Mucosa of descending colon (tissue), 3 donors: ENCODE results near the gene GRB10. TPM values are rescaled to one million over a fixed set of nuclear protein-coding genes. Genes with fewer than 3 reads are reported as not detected.

Experiments
- ATAC-seq: fragments of 200-7000 bp; cut with Tn5 transposase; one replicate; pipeline ENCODE4 v1.9.1; 2020; ENCODE audit warnings: mild to moderate bottlenecking, moderate library complexity
- DNase-seq, 3 donors: peaks; one replicate each; pipeline ENCODE4 v3.0.0-alpha.2; 2020
- H3K36me3 ChIP-seq: fragments of 200-600 bp; one replicate; pipeline ENCODE4 v1.8.0; 2021; ENCODE audit warnings: low read depth, mild to moderate bottlenecking
- H3K4me1 ChIP-seq: fragments of 200-600 bp; one replicate; pipeline ENCODE4 v1.8.0; 2021; ENCODE audit warnings: low read depth, mild to moderate bottlenecking
- H3K4me3 ChIP-seq: fragments of 200-600 bp; one replicate; pipeline ENCODE4 v1.8.0; 2021; ENCODE audit warnings: mild to moderate bottlenecking
- H3K9me3 ChIP-seq: fragments of 200-600 bp; one replicate; pipeline ENCODE4 v1.8.0; 2021; ENCODE audit warnings: mild to moderate bottlenecking
- CTCF ChIP-seq: fragments of 200-600 bp; IDR thresholded peaks from one replicate; pipeline ENCODE4 v1.8.0; 2022; ENCODE audit warnings: antibody characterized with exemption, mild to moderate bottlenecking
- intact Hi-C, 2 donors: fragments of 100-400 bp; cut with DNase I in 1 of 2; cut with micrococcal nuclease in 1 of 2; formaldehyde crosslinking; loops; one replicate each; pipeline versions ENCODE4 v1.11.0 to v1.11.1; 2022; cut with DNase I, micrococcal nuclease
- total RNA-seq, 3 donors: library from RNA; stranded (reverse); fragmentation: NEBNext Ultra II Directional in 2 of 3; extraction: Animal tissue kit (Norgen Biotek cat#: 25700) in 2 of 3; gene quantifications; one replicate each; pipeline versions ENCODE4 v1.2.1 to v1.2.4, GENCODE V29; 2021 to 2023
- donor health status: DM: no; HTN: no; CAD: no; lungs with moderate emphysema.
- donor health status: DM: no; HTN: no; CAD: no.
- donor health status: DM: no; HTN: yes; CAD: no.

Gene GRB10
- total RNA-seq, 3 donors from 2014 or later, result 9.4 to 56.8 (median 13.0) TPM

DNA sequence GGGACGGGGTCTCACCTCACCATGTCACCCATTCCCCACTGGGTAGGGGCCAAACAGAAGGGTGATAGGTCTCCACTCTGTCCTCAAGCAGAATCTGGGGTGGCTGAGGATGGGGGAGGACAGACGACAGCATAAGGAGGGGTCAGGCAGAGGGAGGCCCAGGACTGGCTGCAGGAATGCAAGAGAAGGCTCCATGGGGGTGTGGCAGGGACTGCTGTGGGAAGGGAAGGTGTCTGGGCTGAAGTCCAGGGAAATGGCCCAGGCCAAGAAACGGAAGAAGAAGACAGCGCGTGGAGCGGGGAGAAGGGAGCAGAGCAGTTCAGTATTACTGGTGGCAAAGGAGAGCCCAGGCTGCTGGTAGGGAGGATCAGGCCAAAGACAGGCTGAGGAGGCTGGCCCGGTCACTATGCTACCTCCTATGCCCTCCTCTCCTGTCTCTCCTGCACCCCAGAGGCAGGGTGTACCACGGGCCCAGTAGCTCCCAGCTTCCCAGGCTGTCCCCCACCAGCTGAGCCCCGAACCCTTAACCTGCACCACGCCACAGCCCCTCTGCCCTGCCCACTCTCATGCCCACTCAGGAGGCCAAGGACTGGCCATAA lies 60.9 kb downstream of the GRB10 start:
- Histone ChIP-seq H3K4me3 (no peak overlapping the region), H3K9me3 (no peaks in the 10 kb centered on the region), H3K36me3 (no peaks in the 10 kb centered on the region), H3K4me1 (peaks cover 13% of the 10 kb centered on the region)
- DNase-seq (peak in 2 of 3 donors; percentile 66 to 67), ATAC-seq (peak; percentile 82)
- intact Hi-C loops, result no loop called here
- no peak for TF ChIP-seq CTCF

DNA sequence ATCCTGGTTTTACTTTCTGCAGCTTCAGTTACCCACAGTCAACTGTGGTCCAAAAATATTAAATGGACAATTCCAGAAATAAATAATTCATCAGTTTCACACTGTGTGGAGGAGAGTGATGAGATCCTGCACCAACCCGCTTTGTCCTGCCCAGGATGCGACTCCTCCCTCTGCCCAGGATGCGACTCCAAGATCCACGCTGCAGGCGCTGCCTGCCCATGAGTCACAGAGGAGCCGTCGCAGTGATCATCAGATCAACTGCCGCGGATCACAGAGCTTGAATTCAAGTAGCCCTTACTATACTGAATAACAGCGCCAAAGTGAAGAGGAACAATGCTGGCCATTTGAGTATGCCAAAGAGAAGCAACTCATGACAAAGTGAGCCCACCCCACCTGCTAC lies 61.5 kb downstream of the GRB10 start:
- DNase-seq, result no peak
- intact Hi-C loops, result no loop called here
- no peak for TF ChIP-seq CTCF
- Histone ChIP-seq H3K36me3 (no peaks in the 10 kb centered on the region), H3K9me3 (no peaks in the 10 kb centered on the region), H3K4me3 (no peak overlapping the region), H3K4me1 (peaks cover 13% of the 10 kb centered on the region)
- no peak for ATAC-seq

DNA sequence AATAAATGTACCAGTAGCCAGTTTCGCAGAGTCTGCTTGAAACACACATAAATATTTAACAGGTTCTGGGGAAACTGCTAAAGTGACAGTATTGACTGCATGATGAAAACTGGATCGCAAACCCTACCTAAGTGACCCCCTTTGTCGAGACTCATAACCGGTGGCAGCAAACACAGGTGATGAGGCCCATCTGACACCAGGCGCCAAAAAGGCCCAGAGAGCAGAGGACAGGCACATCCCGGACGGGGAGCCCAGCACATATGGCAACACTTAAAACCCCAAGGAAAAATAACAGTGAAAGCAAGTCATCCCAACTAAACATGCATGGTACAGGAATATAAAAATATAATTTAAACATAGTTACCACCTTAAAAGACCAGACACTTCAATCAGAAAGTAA lies 62.4 kb downstream of the GRB10 start:
- no peak for TF ChIP-seq CTCF
- H3K36me3 ChIP-seq, result no peaks in the 10 kb centered on the region
- H3K4me1 ChIP-seq, result peaks cover 13% of the 10 kb centered on the region
- H3K9me3 ChIP-seq, result no peaks in the 10 kb centered on the region
- intact Hi-C loops, result no loop called here
- H3K4me3 ChIP-seq, result no peak overlapping the region
- ATAC-seq, result no peak
- DNase-seq, result no peak

DNA sequence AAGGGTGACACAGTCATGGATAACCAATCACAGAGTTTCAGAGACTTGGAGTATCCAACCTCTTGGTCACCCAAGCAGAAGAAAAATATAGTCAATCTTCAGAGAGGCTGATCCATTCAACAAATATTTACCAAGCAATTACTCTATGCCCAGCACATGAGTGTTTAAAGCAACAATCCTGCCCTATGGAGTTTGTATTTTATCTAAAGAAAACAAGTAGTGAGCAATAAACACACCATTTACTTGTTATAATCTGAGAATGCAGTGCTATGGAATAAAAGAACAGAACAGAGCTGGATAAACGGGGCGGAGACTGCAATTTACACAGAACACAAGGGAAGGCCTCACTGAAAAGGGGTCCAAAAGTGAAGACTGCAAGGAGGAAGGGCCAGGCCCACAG lies 63.8 kb downstream of the GRB10 start:
- H3K4me1 ChIP-seq, result peaks cover 13% of the 10 kb centered on the region
- no peak for TF ChIP-seq CTCF
- intact Hi-C loops, result no loop called here
- DNase-seq, result peak in 1 of 3 donors; percentile 36
- H3K4me3 ChIP-seq, result no peak overlapping the region
- peak; percentile 75 for ATAC-seq
- no peaks in the 10 kb centered on the region for H3K36me3 ChIP-seq
- no peaks in the 10 kb centered on the region for H3K9me3 ChIP-seq

- intact Hi-C loops, result no loop called here
- ATAC-seq, result no peak
Measured at GRCh38 chr7:50718311-50718710, 64.4 kb downstream of the GRB10 start.

More at GRCh38 chr7:50718311-50718710, 64.4 kb downstream of the GRB10 start:
- H3K9me3 ChIP-seq, result no peaks in the 10 kb centered on the region
- TF ChIP-seq CTCF, result no peak
- peaks cover 13% of the 10 kb centered on the region for H3K4me1 ChIP-seq
- DNase-seq, result no peak
- H3K4me3 ChIP-seq, result no peak overlapping the region
- no peaks in the 10 kb centered on the region for H3K36me3 ChIP-seq
